Gastrocnemius medialis (tissue), 4 donors: ENCODE measurements around the gene C10orf95. TPM values are rescaled to one million over a fixed set of nuclear protein-coding genes. Genes with fewer than 3 reads are reported as not detected.

Experiments used
- ATAC-seq, 2 donors: fragments of 150-250 bp; one replicate each; pipeline ENCODE4 v1.9.1; 2016
- DNase-seq, 2 donors: peaks; one replicate each; pipeline ENCODE4 v3.0.0-alpha.2; 2019
- H3K27ac ChIP-seq, 4 donors: fragments of 200-600 bp; sonication (generic); 1 replicate in 1 of 4; 2 replicates in 3 of 4; pipeline ENCODE4 v1.5.1; 2016 to 2018; ENCODE audit warnings: mild to moderate bottlenecking in 2 of 4, moderate library complexity in 1 of 4
- H3K27me3 ChIP-seq, 3 donors: fragments of 200-600 bp; sonication (generic) in 2 of 3; 1 replicate in 1 of 3; 2 replicates in 2 of 3; pipeline versions ENCODE4 v1.5.1 to v1.6.0; 2016 to 2019; ENCODE audit warnings: mild to moderate bottlenecking in 1 of 3, moderate library complexity in 1 of 3
- H3K36me3 ChIP-seq, 2 donors: fragments of 200-600 bp; sonication (generic) in 1 of 2; one replicate each; pipeline ENCODE4 v1.5.1; 2017 to 2018
- H3K4me1 ChIP-seq, 2 donors: fragments of 200-600 bp; sonication (generic) in 1 of 2; one replicate each; pipeline ENCODE4 v1.5.1; 2016 to 2017; ENCODE audit warnings: mild to moderate bottlenecking in 2 of 2
- H3K4me3 ChIP-seq, 4 donors: fragments of 200-600 bp; sonication (generic) in 3 of 4; 1 replicate in 1 of 4; 2 replicates in 3 of 4; pipeline ENCODE4 v1.5.1; 2016 to 2019; ENCODE audit warnings: mild to moderate bottlenecking in 2 of 4
- H3K9me3 ChIP-seq, 3 donors: fragments of 200-600 bp; sonication (generic) in 2 of 3; 1 replicate in 1 of 3; 2 replicates in 2 of 3; pipeline ENCODE4 v1.5.1; 2016 to 2019
- CTCF ChIP-seq, 5 experiments: fragments of 450-650 bp in 3 of 5; fragments of 200-600 bp in 2 of 5; sonication (generic) in 2 of 5; IDR thresholded peaks in 4 of 5; conservative IDR thresholded peaks in 1 of 5; 1 replicate in 4 of 5; 2 replicates in 1 of 5; pipeline ENCODE4 v1.5.1; 2016 to 2019; ENCODE audit warnings: antibody characterized with exemption in 5 of 5, mild to moderate bottlenecking in 3 of 5, moderate library complexity in 3 of 5
- POLR2A ChIP-seq, 2 donors: fragments of 450-650 bp; IDR thresholded peaks; one replicate each; pipeline ENCODE4 v1.6.1; 2017; ENCODE audit warnings: antibody characterized with exemption in 2 of 2, mild to moderate bottlenecking in 2 of 2, moderate library complexity in 2 of 2
- in situ Hi-C, 4 donors: fragments of 200-750 bp; cut with MboI; loops; one replicate each; pipeline versions ENCODE4 v1.15.0 to v1.8.0; 2017; ENCODE audit warnings: low sequenced_read_pairs in 4 of 4
- intact Hi-C: fragments of 100-400 bp; cut with DNase I; formaldehyde crosslinking; loops from one replicate; pipeline ENCODE4 v1.15.1; 2023; ENCODE audit warnings: low total_unique reads
- total RNA-seq, 4 donors: library from RNA; depleted of rRNA; stranded (reverse); fragments of >200 nt; gene quantifications; one replicate each; pipeline versions ENCODE4 v1.1.0 to v1.2.3, GENCODE V29; 2016

C10orf95 gene
- total RNA-seq, 4 donors from 2014 or later, result not detected

GRCh38 chr10:102492983-102493382, 41.6 kb upstream of the C10orf95 start:
- ATAC-seq (peak; percentile 88 to 95), DNase-seq (peak; percentile 83 to 90)
- H3K36me3 ChIP-seq, result peaks cover 0 to 26% of the 10 kb centered on the region in 2 donors
- H3K27ac ChIP-seq, result peak overlapping the region; percentile 83 to 100 (median 91)
- intact Hi-C loops (loop anchor here (1.0 kb wide), 1 partner anchor 8 kb away; no protein-coding TSS in a partner anchor), in situ Hi-C loops (no loop called here)
- TF ChIP-seq POLR2A (IDR thresholded peaks at IDR 0.05) (peak; percentile 15 to 31), CTCF (IDR thresholded peaks at IDR 0.05 in 4 of 5, conservative IDR thresholded peaks at IDR 0.05 in 1 of 5) (no peak)
- peaks cover 76 to 78% of the 10 kb centered on the region in 2 donors for H3K4me1 ChIP-seq
- H3K4me3 ChIP-seq, result peak overlapping the region in 1 of 4 donors; percentile 18
- no peaks in the 10 kb centered on the region for H3K27me3 ChIP-seq
- H3K9me3 ChIP-seq, result no peaks in the 10 kb centered on the region

- DNase-seq (peak in 1 of 2 donors; percentile 28), ATAC-seq (peak in 1 of 2 donors; percentile 1)
- TF ChIP-seq POLR2A (IDR thresholded peaks at IDR 0.05) (no peak), CTCF (IDR thresholded peaks at IDR 0.05 in 4 of 5, conservative IDR thresholded peaks at IDR 0.05 in 1 of 5) (no peak)
- no peaks in the 10 kb centered on the region for H3K27me3 ChIP-seq
- intact Hi-C loops (no loop called here), in situ Hi-C loops (no loop called here)
- H3K36me3 ChIP-seq, result peaks cover 0 to 31% of the 10 kb centered on the region in 2 donors
- H3K4me3 ChIP-seq, result no peak overlapping the region
- H3K9me3 ChIP-seq, result no peaks in the 10 kb centered on the region
- peak overlapping the region; percentile 83 to 100 (median 91) for H3K27ac ChIP-seq
- peaks cover 70 to 72% of the 10 kb centered on the region in 2 donors for H3K4me1 ChIP-seq
These were observed 41.1 kb upstream of the C10orf95 start for GRCh38 chr10:102492344-102492939.

GRCh38 chr10:102491136-102491535, 39.8 kb upstream of the C10orf95 start:
- H3K4me3 ChIP-seq, result no peak overlapping the region
- H3K27me3 ChIP-seq, result no peaks in the 10 kb centered on the region
- no peaks in the 10 kb centered on the region for H3K9me3 ChIP-seq
- ATAC-seq (peak; percentile 52 to 65), DNase-seq (peak; percentile 64 to 76)
- peaks cover 3 to 43% of the 10 kb centered on the region in 2 donors for H3K36me3 ChIP-seq
- intact Hi-C loops (no loop called here), in situ Hi-C loops (no loop called here)
- peaks cover 61 to 67% of the 10 kb centered on the region in 2 donors for H3K4me1 ChIP-seq
- TF ChIP-seq CTCF (IDR thresholded peaks at IDR 0.05 in 4 of 5, conservative IDR thresholded peaks at IDR 0.05 in 1 of 5), result no peak
- no peak for TF ChIP-seq POLR2A (IDR thresholded peaks at IDR 0.05)
- peak overlapping the region; percentile 83 to 100 (median 91) for H3K27ac ChIP-seq

- no peaks in the 10 kb centered on the region for H3K27me3 ChIP-seq
- H3K4me3 ChIP-seq, result no peak overlapping the region
- peaks cover 6 to 95% of the 10 kb centered on the region in 2 donors for H3K36me3 ChIP-seq
- no peaks in the 10 kb centered on the region for H3K9me3 ChIP-seq
- peak overlapping the region; percentile 76 to 100 (median 77) for H3K27ac ChIP-seq
- intact Hi-C loops, result no loop called here
- in situ Hi-C loops, result no loop called here
- H3K4me1 ChIP-seq, result peaks cover 24 to 32% of the 10 kb centered on the region in 2 donors
- ATAC-seq (peak; percentile 46 to 94), DNase-seq (peak in 1 of 2 donors; percentile 83)
- TF ChIP-seq CTCF (IDR thresholded peaks at IDR 0.05 in 4 of 5, conservative IDR thresholded peaks at IDR 0.05 in 1 of 5) (no peak), POLR2A (IDR thresholded peaks at IDR 0.05) (no peak)
These were observed 33.9 kb upstream of the C10orf95 start for GRCh38 chr10:102485093-102485784.
